PC-9 (cell line): ENCODE measurements around the gene ME1. TPM values are rescaled to one million over a fixed set of nuclear protein-coding genes. Genes with fewer than 3 reads are reported as not detected.

Experiments used
- BruUV-seq: library from RNA; stranded (reverse); fragments of 400-500 nt; replicated peaks from 2 replicates; lab custom pipeline; 2021; lab: Mats Ljungman, UMichigan
- CTCF ChIA-PET: fragments of 300-600 bp; sonication (Branson Sonifier 250); formaldehyde crosslinking; loops from one replicate; lab custom pipeline; 2022; ENCODE audit warnings: antibody characterized with exemption; lab: Charles Lee
- POLR2A ChIA-PET: fragments of 300-600 bp; sonication (Branson Sonifier 250); formaldehyde crosslinking; loops from one replicate; lab custom pipeline; 2022; ENCODE audit warnings: antibody characterized with exemption; ENCODE audit not compliant: unreplicated experiment; lab: Charles Lee
- DNase-seq, 2 experiments: peaks; one replicate each; pipeline versions ENCODE4 v3.0.0 to v3.0.0-alpha.2; 2015 to 2022; ENCODE audit warnings: mixed read lengths in 1 of 2
- H2AFZ ChIP-seq: fragments of 200-600 bp; sonication (generic); 2 replicates; pipeline ENCODE4 v1.8.1; 2017; ENCODE audit warnings: antibody characterized with exemption
- H3F3A ChIP-seq: fragments of 200-600 bp; sonication (generic); 2 replicates; pipeline ENCODE4 v1.8.1; 2017; ENCODE audit warnings: antibody characterized with exemption, mild to moderate bottlenecking, low read depth; ENCODE audit not compliant: insufficient read depth
- H3K27ac ChIP-seq: fragments of 200-600 bp; sonication (generic); 2 replicates; pipeline ENCODE4 v1.6.1; 2016; ENCODE audit warnings: mixed run types
- H3K27me3 ChIP-seq: fragments of 200-600 bp; sonication (generic); 2 replicates; pipeline ENCODE4 v1.6.1; 2016; ENCODE audit warnings: low read depth, mixed run types; ENCODE audit not compliant: insufficient read depth
- H3K36me3 ChIP-seq: fragments of 200-600 bp; sonication (generic); 2 replicates; pipeline ENCODE4 v1.6.1; 2016; ENCODE audit warnings: low read depth, mixed run types
- H3K4me1 ChIP-seq: fragments of 200-600 bp; sonication (generic); replicated peaks from 2 replicates; pipeline ENCODE4 v1.6.1; 2016; ENCODE audit warnings: mixed run types; ENCODE audit not compliant: insufficient read depth
- H3K4me2 ChIP-seq: fragments of 200-600 bp; sonication (generic); 2 replicates; pipeline ENCODE4 v1.6.1; 2017; ENCODE audit warnings: mixed run types
- H3K4me3 ChIP-seq: fragments of 200-600 bp; sonication (generic); 2 replicates; pipeline ENCODE4 v1.6.1; 2016; ENCODE audit warnings: mixed run types
- H3K79me2 ChIP-seq: fragments of 200-600 bp; sonication (generic); 2 replicates; pipeline ENCODE4 v1.6.1; 2017; ENCODE audit warnings: low read depth, mixed run types
- H3K9me2 ChIP-seq: fragments of 200-600 bp; sonication (generic); 2 replicates; pipeline ENCODE4 v1.8.1; 2017; ENCODE audit warnings: mild to moderate bottlenecking; ENCODE audit not compliant: insufficient read depth
- H3K9me3 ChIP-seq: fragments of 200-600 bp; sonication (generic); 2 replicates; pipeline ENCODE4 v1.8.1; 2016; ENCODE audit warnings: low read depth; ENCODE audit not compliant: insufficient read depth
- H4K20me1 ChIP-seq: fragments of 200-600 bp; sonication (generic); 2 replicates; pipeline ENCODE4 v1.8.1; 2017; ENCODE audit not compliant: insufficient read depth
- EZH2 ChIP-seq: fragments of 200-600 bp; sonication (generic); IDR thresholded peaks from 2 replicates; pipeline ENCODE4 v1.8.0; 2017; ENCODE audit warnings: antibody characterized with exemption, low read depth
- intact Hi-C: fragments of 100-400 bp; cut with micrococcal nuclease; formaldehyde crosslinking; loops from one replicate; pipeline ENCODE4 v1.10.0; 2022; ENCODE audit not compliant: unreplicated experiment
- total RNA-seq: library from RNA; stranded (reverse); gene quantifications from 2 replicates; pipeline ENCODE4 v1.2.3, GENCODE V29; 2021
- TF ChIP-seq, protein P1 (sequence below): fragments of 200-600 bp; sonication (generic); conservative IDR thresholded peaks from 2 replicates; pipeline ENCODE4 v1.6.1; 2017; ENCODE audit warnings: mixed run types, antibody characterized with exemption, mild to moderate bottlenecking, moderate library complexity

The ME1 gene
- total RNA-seq, 1 experiment from 2014 or later: 111 TPM

GRCh38 chr6:83443516-83443915 is 12.7 kb upstream of the ME1 start:
- Histone ChIP-seq H3K27ac (no peak overlapping the region), H3K27me3 (no peaks in the 10 kb centered on the region), H3K9me2 (no peaks in the 10 kb centered on the region), H3K9me3 (no peaks in the 10 kb centered on the region), H3K4me3 (no peak overlapping the region), H3K36me3 (no peaks in the 10 kb centered on the region), H3K4me1 (no peaks in the 10 kb centered on the region), H3K4me2 (no peak overlapping the region), H3K79me2 (no peaks in the 10 kb centered on the region), H4K20me1 (no peaks in the 10 kb centered on the region), H2AFZ (no peak overlapping the region), H3F3A (no peaks in the 10 kb centered on the region)
- TF ChIP-seq, protein P1, sequence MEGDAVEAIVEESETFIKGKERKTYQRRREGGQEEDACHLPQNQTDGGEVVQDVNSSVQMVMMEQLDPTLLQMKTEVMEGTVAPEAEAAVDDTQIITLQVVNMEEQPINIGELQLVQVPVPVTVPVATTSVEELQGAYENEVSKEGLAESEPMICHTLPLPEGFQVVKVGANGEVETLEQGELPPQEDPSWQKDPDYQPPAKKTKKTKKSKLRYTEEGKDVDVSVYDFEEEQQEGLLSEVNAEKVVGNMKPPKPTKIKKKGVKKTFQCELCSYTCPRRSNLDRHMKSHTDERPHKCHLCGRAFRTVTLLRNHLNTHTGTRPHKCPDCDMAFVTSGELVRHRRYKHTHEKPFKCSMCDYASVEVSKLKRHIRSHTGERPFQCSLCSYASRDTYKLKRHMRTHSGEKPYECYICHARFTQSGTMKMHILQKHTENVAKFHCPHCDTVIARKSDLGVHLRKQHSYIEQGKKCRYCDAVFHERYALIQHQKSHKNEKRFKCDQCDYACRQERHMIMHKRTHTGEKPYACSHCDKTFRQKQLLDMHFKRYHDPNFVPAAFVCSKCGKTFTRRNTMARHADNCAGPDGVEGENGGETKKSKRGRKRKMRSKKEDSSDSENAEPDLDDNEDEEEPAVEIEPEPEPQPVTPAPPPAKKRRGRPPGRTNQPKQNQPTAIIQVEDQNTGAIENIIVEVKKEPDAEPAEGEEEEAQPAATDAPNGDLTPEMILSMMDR: no peak
- no peak for TF ChIP-seq EZH2
- intact Hi-C loops: no loop called here
- BruUV-seq: no TSS peak
- no peak for DNase-seq
- ChIA-PET POLR2A (no interaction called here), CTCF (no interaction called here)

DNA sequence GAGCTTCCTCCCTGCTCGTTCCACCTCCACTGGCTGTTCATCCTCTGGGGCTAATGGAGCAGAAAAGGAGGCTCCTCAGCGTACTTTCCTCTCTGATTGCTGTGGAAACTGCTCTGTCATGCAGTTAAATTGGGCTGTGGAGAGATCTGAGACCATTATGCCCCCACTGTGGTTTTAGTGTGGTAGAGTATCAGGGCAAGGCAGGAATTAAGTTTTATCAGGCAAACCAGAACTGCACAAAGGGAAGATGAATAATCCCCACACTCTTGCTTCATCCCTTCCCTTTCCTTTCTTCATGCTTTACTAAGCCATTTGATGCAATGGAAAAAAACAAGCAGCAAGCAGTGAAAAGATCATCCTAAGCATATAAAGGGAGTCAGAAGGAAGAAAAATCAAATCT is 11.9 kb upstream of the ME1 start:
- intact Hi-C loops: no loop called here
- TF ChIP-seq EZH2: no peak
- ChIA-PET CTCF (no interaction called here), POLR2A (no interaction called here)
- no peak for DNase-seq
- H3K4me1 ChIP-seq: no peaks in the 10 kb centered on the region
- H4K20me1 ChIP-seq: no peaks in the 10 kb centered on the region
- H3K4me2 ChIP-seq: no peak overlapping the region
- no peaks in the 10 kb centered on the region for H3K27me3 ChIP-seq
- no peak overlapping the region for H3K4me3 ChIP-seq
- no peaks in the 10 kb centered on the region for H3K9me2 ChIP-seq
- H3K9me3 ChIP-seq: no peaks in the 10 kb centered on the region
- H3K79me2 ChIP-seq: no peaks in the 10 kb centered on the region
- no peak overlapping the region for H3K27ac ChIP-seq
- H3F3A ChIP-seq: no peaks in the 10 kb centered on the region
- H3K36me3 ChIP-seq: no peaks in the 10 kb centered on the region
- H2AFZ ChIP-seq: no peak overlapping the region
- no TSS peak for BruUV-seq

DNA sequence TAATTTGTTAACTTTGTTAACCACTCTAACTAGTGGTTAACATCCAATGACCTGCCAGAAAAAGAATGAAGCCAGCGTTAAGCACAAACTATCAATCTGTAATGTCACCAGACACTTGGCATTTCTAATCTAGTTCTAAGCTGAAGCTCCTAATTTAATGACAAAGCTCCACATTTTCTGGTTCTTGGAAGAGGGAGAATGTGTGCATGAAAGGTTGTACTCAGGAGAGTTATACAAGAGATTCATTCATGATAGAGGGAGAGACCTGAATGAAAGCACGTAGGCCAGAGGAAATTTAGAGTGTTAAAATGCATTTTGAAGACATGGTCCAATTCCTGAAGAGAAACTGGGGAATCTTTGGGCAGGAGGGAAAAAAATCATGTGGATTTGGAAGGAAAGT is 8.3 kb upstream of the ME1 start:
- intact Hi-C loops: no loop called here
- H3K9me3 ChIP-seq: no peaks in the 10 kb centered on the region
- no peaks in the 10 kb centered on the region for H3K27me3 ChIP-seq
- no peak overlapping the region for H3K4me2 ChIP-seq
- TF ChIP-seq, protein P1: no peak
- TF ChIP-seq EZH2: no peak
- no peaks in the 10 kb centered on the region for H3K9me2 ChIP-seq
- no peaks in the 10 kb centered on the region for H3K36me3 ChIP-seq
- H2AFZ ChIP-seq: no peak overlapping the region; the same call in 1 of the 2 replicates
- no peaks in the 10 kb centered on the region for H3F3A ChIP-seq
- no peaks in the 10 kb centered on the region for H4K20me1 ChIP-seq
- ChIA-PET POLR2A (no interaction called here), CTCF (no interaction called here)
- no peaks in the 10 kb centered on the region for H3K4me1 ChIP-seq
- H3K79me2 ChIP-seq: no peaks in the 10 kb centered on the region
- H3K27ac ChIP-seq: no peak overlapping the region
- no TSS peak for BruUV-seq
- no peak for DNase-seq
- no peak overlapping the region for H3K4me3 ChIP-seq

GRCh38 chr6:83436674-83437073 is 5.8 kb upstream of the ME1 start:
- no peaks in the 10 kb centered on the region for H3K27me3 ChIP-seq
- H4K20me1 ChIP-seq: no peaks in the 10 kb centered on the region
- no peak for TF ChIP-seq EZH2
- TF ChIP-seq, protein P1: no peak
- H3K4me2 ChIP-seq: no peak overlapping the region
- CTCF ChIA-PET: interaction anchor here (0.6 kb wide), 1 partner anchor 47 kb away, joined by 4 read pairs; no protein-coding TSS in a partner anchor
- H3K9me3 ChIP-seq: no peaks in the 10 kb centered on the region
- DNase-seq: no peak
- no peak overlapping the region for H3K4me3 ChIP-seq
- no TSS peak for BruUV-seq
- no peak overlapping the region for H2AFZ ChIP-seq
- H3F3A ChIP-seq: peaks cover 14% of the 10 kb centered on the region; the same call in 1 of the 2 replicates
- no peaks in the 10 kb centered on the region for H3K9me2 ChIP-seq
- H3K4me1 ChIP-seq: peaks cover 19% of the 10 kb centered on the region
- intact Hi-C loops: no loop called here
- H3K36me3 ChIP-seq: no peaks in the 10 kb centered on the region
- H3K27ac ChIP-seq: no peak overlapping the region
- POLR2A ChIA-PET: no interaction called here
- 0 out of 2 replicates have a peak, but pooled peaks cover 6% of the 10 kb centered on the region for H3K79me2 ChIP-seq
